ENCODE data around the gene STON1.
"Not testable (repeated sequence)": the region's sequence is repeated elsewhere in the genome, so short reads cannot be mapped to it uniquely, and the experiment has no call there.

Gene STON1

GRCh38 chr2:48620604-48621003, 90.7 kb downstream of the STON1 start:
- DNase-seq (ENCODE audit: low spot score), result no peak

GRCh38 chr2:48622691-48623090, 92.7 kb downstream of the STON1 start:
- not testable (repeated sequence) for DNase-seq (ENCODE audit: low spot score)

GRCh38 chr2:48624696-48625095, 94.7 kb downstream of the STON1 start:
- DNase-seq (ENCODE audit: low spot score), result no peak

- DNase-seq (ENCODE audit: low spot score), result no peak
These were observed 96.1 kb downstream of the STON1 start for GRCh38 chr2:48626047-48626446.

GRCh38 chr2:48633143-48633542, 103.2 kb downstream of the STON1 start:
- no peak for DNase-seq (ENCODE audit: low spot score)

GRCh38 chr2:48635786-48636185, 105.8 kb downstream of the STON1 start:
- no peak for DNase-seq (ENCODE audit: low spot score)

- no peak for DNase-seq (ENCODE audit: low spot score)
These were observed 108.3 kb downstream of the STON1 start for GRCh38 chr2:48638261-48638660.
